Spleen (tissue), 11 donors: ENCODE measurements around the gene ATP1B3. TPM values are rescaled to one million over a fixed set of nuclear protein-coding genes. Genes with fewer than 3 reads are reported as not detected.

Source experiments
- DNase-seq: peaks from one replicate; pipeline ENCODE4 v3.0.0-alpha.2; 2020
- H3K27ac ChIP-seq, 8 donors: fragments of 200-600 bp; sonication (generic) in 7 of 8; 1 replicate in 4 of 8; 2 replicates in 4 of 8; pipeline versions ENCODE4 v1.5.0 to v1.8.0; 2016 to 2021; ENCODE audit warnings: inconsistent platforms in 4 of 8, mild to moderate bottlenecking in 4 of 8, moderate library complexity in 1 of 8
- H3K27me3 ChIP-seq, 7 donors: fragments of 200-600 bp; sonication (generic) in 6 of 7; replicated peaks in 1 of 7; 1 replicate in 4 of 7; 2 replicates in 3 of 7; pipeline versions ENCODE4 v1.5.0 to v1.8.0; 2016 to 2021; ENCODE audit warnings: inconsistent platforms in 3 of 7, mild to moderate bottlenecking in 1 of 7
- H3K36me3 ChIP-seq, 6 donors: fragments of 200-600 bp; sonication (generic) in 5 of 6; 1 replicate in 4 of 6; 2 replicates in 2 of 6; pipeline versions ENCODE4 v1.5.0 to v1.8.0; 2016 to 2021; ENCODE audit warnings: inconsistent platforms in 2 of 6
- H3K4me1 ChIP-seq, 6 donors: fragments of 200-600 bp; sonication (generic) in 5 of 6; 1 replicate in 3 of 6; 2 replicates in 3 of 6; pipeline versions ENCODE4 v1.5.0 to v1.8.0; 2016 to 2021; ENCODE audit warnings: inconsistent platforms in 3 of 6
- H3K4me3 ChIP-seq, 8 donors: fragments of 200-600 bp; sonication (generic) in 7 of 8; 1 replicate in 4 of 8; 2 replicates in 4 of 8; pipeline versions ENCODE4 v1.5.0 to v1.8.0; 2016 to 2021; ENCODE audit warnings: inconsistent platforms in 4 of 8, mild to moderate bottlenecking in 4 of 8, moderate library complexity in 2 of 8
- H3K9me3 ChIP-seq, 8 donors: fragments of 200-600 bp; sonication (generic) in 7 of 8; 1 replicate in 4 of 8; 2 replicates in 4 of 8; pipeline versions ENCODE4 v1.5.0 to v1.8.0; 2016 to 2021; ENCODE audit warnings: inconsistent platforms in 4 of 8
- POLR2A ChIP-seq, 3 donors: fragments of 450-650 bp; IDR thresholded peaks; one replicate each; pipeline ENCODE4 v1.5.1; 2017; ENCODE audit warnings: antibody characterized with exemption in 3 of 3, mild to moderate bottlenecking in 1 of 3
- POLR2AphosphoS5 ChIP-seq, 3 donors: sonication (generic); formaldehyde crosslinking; IDR thresholded peaks; one replicate each; pipeline ENCODE4 v1.5.1; 2017; ENCODE audit warnings: antibody characterized with exemption in 3 of 3
- WGBS, 5 donors: extraction: QIAGEN DNeasy Blood & Tissue Kit in 3 of 5; methylation state at CpG; one replicate each; pipeline versions ENCODE4 v1.1.5 to v1.1.7; 2013 to 2018; 5-methylcytosine and 5-hydroxymethylcytosine counted together
- intact Hi-C: fragments of 100-400 bp; cut with DNase I; formaldehyde crosslinking; loops from one replicate; pipeline ENCODE4 v1.15.0; 2023; ENCODE audit warnings: low total_unique reads
- polyA plus RNA-seq, 3 donors: library from polyadenylated mRNA; stranded (reverse); fragments of 200-250 nt; gene quantifications; one replicate each; pipeline ENCODE4 v1.2.1, GENCODE V29; 2013
- total RNA-seq, 7 donors: library from RNA; depleted of rRNA in 3 of 7; stranded (reverse); fragments of >200 nt in 3 of 7; fragmentation: NEBNext Ultra II Directional in 4 of 7; extraction: Animal tissue kit (Norgen Biotek cat#: 25700) in 4 of 7; gene quantifications; one replicate each; pipeline versions ENCODE4 v1.1.0 to v1.2.1, GENCODE V29; 2016 to 2021
- TF ChIP-seq, protein P1 (sequence below), 11 experiments: fragments of 200-600 bp in 7 of 11; fragments of 450-650 bp in 4 of 11; sonication (generic) in 4 of 11; IDR thresholded peaks in 8 of 11; conservative IDR thresholded peaks in 3 of 11; 1 replicate in 7 of 11; 2 replicates in 4 of 11; pipeline versions ENCODE4 v1.4.0 to v1.8.0; 2016 to 2021; ENCODE audit warnings: antibody characterized with exemption in 11 of 11, inconsistent platforms in 4 of 11, mild to moderate bottlenecking in 1 of 11
- donor health status: healthy with polysubstance abuse.
- donor health status: DM: no; HTN: no; CAD: no; lungs with moderate emphysema.
- donor health status: DM: no; HTN: no; CAD: no.
- donor health status: Bipolar disorder and iron deficiency.
- donor health status: healthy.
- donor health status: DM: no; HTN: no; CAD: no.
- donor health status: DM: yes; HTN: yes; CAD: no.

Gene ATP1B3
- total and polyA plus RNA-seq, 10 donors = 35.7 to 80.1 (median 66.4) TPM

DNA sequence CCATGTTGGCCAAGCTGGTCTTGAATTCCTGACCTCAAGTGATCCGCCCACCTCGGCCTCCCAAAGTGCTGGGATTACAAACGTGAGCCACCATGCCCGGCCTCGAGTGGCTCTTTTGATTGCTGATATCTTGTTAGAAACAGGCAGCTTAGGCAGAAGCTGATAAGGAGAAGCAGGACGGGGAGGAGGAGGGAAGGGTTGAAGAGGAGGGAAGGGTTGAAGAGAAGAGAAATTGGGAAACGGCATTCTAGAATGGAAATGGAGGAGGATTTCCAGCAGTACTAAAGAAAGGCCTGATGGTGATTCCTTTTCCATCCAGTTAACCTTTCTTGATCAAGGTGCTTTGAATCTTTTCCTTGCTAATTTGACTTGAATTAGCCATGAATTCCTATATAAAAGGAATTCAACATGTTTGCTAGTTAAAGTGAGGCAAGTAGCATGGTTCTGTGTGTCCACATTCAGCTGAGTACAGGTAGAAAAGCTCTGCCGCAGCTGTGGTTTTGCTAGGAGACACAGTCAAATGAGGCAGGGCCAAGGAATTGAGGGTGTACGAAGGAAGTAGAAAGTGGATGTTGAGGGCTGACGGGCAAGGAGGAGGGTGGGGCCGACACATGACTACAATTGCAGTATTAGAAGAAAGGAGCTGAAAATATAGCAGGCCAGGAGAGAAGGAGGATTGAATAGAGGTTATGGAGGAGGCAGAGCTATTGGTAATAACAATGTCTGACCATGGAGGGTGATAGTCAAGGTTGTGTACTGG is 27.2 kb upstream of the ATP1B3 start:
- TF ChIP-seq, protein P1, sequence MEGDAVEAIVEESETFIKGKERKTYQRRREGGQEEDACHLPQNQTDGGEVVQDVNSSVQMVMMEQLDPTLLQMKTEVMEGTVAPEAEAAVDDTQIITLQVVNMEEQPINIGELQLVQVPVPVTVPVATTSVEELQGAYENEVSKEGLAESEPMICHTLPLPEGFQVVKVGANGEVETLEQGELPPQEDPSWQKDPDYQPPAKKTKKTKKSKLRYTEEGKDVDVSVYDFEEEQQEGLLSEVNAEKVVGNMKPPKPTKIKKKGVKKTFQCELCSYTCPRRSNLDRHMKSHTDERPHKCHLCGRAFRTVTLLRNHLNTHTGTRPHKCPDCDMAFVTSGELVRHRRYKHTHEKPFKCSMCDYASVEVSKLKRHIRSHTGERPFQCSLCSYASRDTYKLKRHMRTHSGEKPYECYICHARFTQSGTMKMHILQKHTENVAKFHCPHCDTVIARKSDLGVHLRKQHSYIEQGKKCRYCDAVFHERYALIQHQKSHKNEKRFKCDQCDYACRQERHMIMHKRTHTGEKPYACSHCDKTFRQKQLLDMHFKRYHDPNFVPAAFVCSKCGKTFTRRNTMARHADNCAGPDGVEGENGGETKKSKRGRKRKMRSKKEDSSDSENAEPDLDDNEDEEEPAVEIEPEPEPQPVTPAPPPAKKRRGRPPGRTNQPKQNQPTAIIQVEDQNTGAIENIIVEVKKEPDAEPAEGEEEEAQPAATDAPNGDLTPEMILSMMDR (IDR thresholded peaks at IDR 0.05 in 8 of 11, conservative IDR thresholded peaks at IDR 0.05 in 3 of 11) = no peak
- TF ChIP-seq POLR2A (IDR thresholded peaks at IDR 0.05) (no peak), POLR2AphosphoS5 (IDR thresholded peaks at IDR 0.05) (no peak)
- Histone ChIP-seq H3K9me3 (no peaks in the 10 kb centered on the region), H3K27ac (no peak overlapping the region), H3K27me3 (no peaks in the 10 kb centered on the region), H3K4me1 (peaks cover 0 to 34% (median 2%) of the 10 kb centered on the region in 6 donors), H3K36me3 (no peaks in the 10 kb centered on the region), H3K4me3 (no peak overlapping the region)
- DNase-seq = no peak
- 36 to 61% (median 57%) methylated on average over 11 of the region's 11 CpGs for WGBS, 5 donors
- intact Hi-C loops = no loop called here

DNA sequence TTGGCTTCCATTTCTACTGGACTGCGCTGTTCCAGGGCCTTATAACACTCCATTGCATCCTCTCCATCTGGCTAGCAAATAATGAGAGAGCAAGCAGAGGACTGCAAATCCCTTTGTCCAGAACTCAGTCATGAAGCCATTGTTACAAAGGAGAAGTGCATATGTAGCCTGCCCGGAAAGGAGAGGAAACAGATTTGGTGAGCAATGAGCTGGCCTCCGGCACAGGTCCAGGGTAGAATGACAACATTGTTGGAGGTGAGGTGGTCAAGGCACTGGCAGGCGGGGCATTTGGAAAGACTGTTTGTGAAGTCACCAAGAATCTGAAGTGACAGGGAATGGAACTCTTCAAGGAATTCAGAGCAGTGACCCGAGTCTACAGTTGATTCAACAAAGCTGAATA is 25.0 kb upstream of the ATP1B3 start:
- intact Hi-C loops = no loop called here
- Histone ChIP-seq H3K4me3 (no peak overlapping the region), H3K27me3 (no peaks in the 10 kb centered on the region), H3K27ac (peak overlapping the region in 3 of 8 donors; percentile 2 to 48 (median 10)), H3K9me3 (no peaks in the 10 kb centered on the region), H3K36me3 (no peaks in the 10 kb centered on the region), H3K4me1 (peaks cover 0 to 34% (median 2%) of the 10 kb centered on the region in 6 donors)
- DNase-seq = no peak
- WGBS, 5 donors = 48 to 72% (median 59%) methylated on average over 5 of the region's 5 CpGs
- TF ChIP-seq, protein P1 (IDR thresholded peaks at IDR 0.05 in 8 of 11, conservative IDR thresholded peaks at IDR 0.05 in 3 of 11) = no peak
- peak in 1 of 3 donors; percentile 64 for TF ChIP-seq POLR2AphosphoS5 (IDR thresholded peaks at IDR 0.05)
- no peak for TF ChIP-seq POLR2A (IDR thresholded peaks at IDR 0.05)

DNA sequence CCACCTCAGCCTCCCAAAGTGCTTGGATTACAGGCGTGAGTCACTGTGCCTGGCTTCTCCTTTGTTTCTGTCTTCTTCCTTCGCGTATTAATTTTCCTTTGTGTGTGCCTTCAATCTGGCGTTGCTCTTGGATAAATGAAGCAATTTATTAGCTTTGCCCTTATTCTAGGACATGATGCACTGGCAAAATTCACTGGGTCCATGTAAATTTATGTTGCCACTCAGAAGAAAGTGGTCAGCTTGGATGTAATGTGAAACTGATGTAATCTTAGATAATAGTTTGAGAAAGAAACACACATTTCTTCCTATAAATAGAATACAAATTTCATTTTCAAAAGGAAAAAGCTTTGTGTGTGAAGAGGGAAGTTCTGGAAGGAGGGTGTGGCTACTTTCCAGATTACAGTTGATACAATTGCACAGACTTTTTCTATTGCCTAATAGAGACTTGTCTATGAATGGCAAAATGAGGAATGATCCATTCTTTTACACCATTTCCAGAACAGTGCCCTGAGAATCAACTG is 23.3 kb upstream of the ATP1B3 start:
- Histone ChIP-seq H3K27ac (peak overlapping the region in 5 of 8 donors; percentile 12 to 66 (median 55)), H3K4me1 (peaks cover 0 to 34% (median 2%) of the 10 kb centered on the region in 6 donors), H3K36me3 (no peaks in the 10 kb centered on the region), H3K9me3 (no peaks in the 10 kb centered on the region), H3K4me3 (no peak overlapping the region), H3K27me3 (no peaks in the 10 kb centered on the region)
- TF ChIP-seq POLR2A (IDR thresholded peaks at IDR 0.05) = no peak
- TF ChIP-seq POLR2AphosphoS5 (IDR thresholded peaks at IDR 0.05) = no peak
- TF ChIP-seq, protein P1 (IDR thresholded peaks at IDR 0.05 in 8 of 11, conservative IDR thresholded peaks at IDR 0.05 in 3 of 11) = no peak
- WGBS, 5 donors = 65 to 81% (median 68%) methylated on average over 4 of the region's 4 CpGs
- no peak for DNase-seq
- intact Hi-C loops = no loop called here

DNA sequence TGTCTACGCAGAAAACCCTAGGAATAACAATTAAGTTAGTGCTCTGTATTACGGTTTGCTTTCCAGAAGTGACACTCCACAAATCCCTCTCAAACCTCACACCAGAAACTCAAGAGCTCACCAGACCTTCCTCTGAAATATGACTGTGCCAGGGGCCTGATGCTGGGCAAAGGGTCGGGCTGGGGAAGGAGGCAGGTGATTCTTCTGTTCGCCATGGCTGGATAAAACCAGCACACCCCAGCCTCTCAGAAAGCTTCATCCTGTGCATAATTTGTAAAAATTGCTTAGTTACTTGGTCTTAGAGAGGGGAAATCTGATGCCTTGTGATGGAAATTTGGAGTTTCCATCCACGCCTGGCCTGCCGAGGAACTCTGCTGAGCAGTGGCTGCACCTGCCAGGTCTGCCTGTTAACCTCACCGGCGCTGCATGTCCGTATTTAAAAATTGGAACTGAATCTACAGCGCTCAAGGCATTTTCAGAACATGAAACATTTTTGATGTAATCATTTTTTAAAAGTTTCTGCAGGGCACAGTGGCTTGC is 22.7 kb upstream of the ATP1B3 start:
- DNase-seq = no peak
- Histone ChIP-seq H3K27me3 (no peaks in the 10 kb centered on the region), H3K9me3 (no peaks in the 10 kb centered on the region), H3K27ac (peak overlapping the region in 5 of 8 donors; percentile 12 to 66 (median 26)), H3K4me1 (peaks cover 0 to 34% (median 2%) of the 10 kb centered on the region in 6 donors), H3K4me3 (no peak overlapping the region), H3K36me3 (no peaks in the 10 kb centered on the region)
- 69 to 84% (median 81%) methylated on average over 10 of the region's 10 CpGs for WGBS, 5 donors
- intact Hi-C loops = no loop called here
- TF ChIP-seq, protein P1 (IDR thresholded peaks at IDR 0.05 in 8 of 11, conservative IDR thresholded peaks at IDR 0.05 in 3 of 11) = no peak
- TF ChIP-seq POLR2AphosphoS5 (IDR thresholded peaks at IDR 0.05) = no peak
- TF ChIP-seq POLR2A (IDR thresholded peaks at IDR 0.05) = no peak
